Thoracic aorta (tissue), 2 donors: ENCODE measurements around the gene NT5E. TPM values are rescaled to one million over a fixed set of nuclear protein-coding genes. Genes with fewer than 3 reads are reported as not detected.
"Not testable (repeated sequence)": the region's sequence is repeated elsewhere in the genome, so short reads cannot be mapped to it uniquely, and the experiment has no call there.

Source experiments
- ATAC-seq: fragments of 150-250 bp; one replicate; pipeline ENCODE4 v1.8.0; 2017; ENCODE audit warnings: low read depth; ENCODE audit not compliant: insufficient number of reproducible peaks, low FRiP score
- DNase-seq: peaks from one replicate; pipeline ENCODE4 v3.0.0-alpha.2; 2020; ENCODE audit warnings: low spot score
- H3K27ac ChIP-seq, 2 donors: fragments of 200-600 bp; sonication (generic); 1 replicate in 1 of 2; 2 replicates in 1 of 2; pipeline ENCODE4 v1.5.1; 2016; ENCODE audit warnings: mild to moderate bottlenecking in 2 of 2, moderate library complexity in 2 of 2
- H3K27me3 ChIP-seq: fragments of 200-600 bp; sonication (generic); replicated peaks from 2 replicates; pipeline ENCODE4 v1.6.0; 2016; ENCODE audit warnings: mild to moderate bottlenecking; ENCODE audit not compliant: insufficient read depth
- H3K36me3 ChIP-seq: fragments of 200-600 bp; sonication (generic); one replicate; pipeline ENCODE4 v1.5.1; 2016
- H3K4me1 ChIP-seq, 2 donors: fragments of 200-600 bp; sonication (generic); 1 replicate in 1 of 2; 2 replicates in 1 of 2; pipeline versions ENCODE4 v1.5.1 to v1.6.0; 2016; ENCODE audit warnings: low read depth in 2 of 2, mild to moderate bottlenecking in 1 of 2; ENCODE audit not compliant: control insufficient read depth in 1 of 2
- H3K4me3 ChIP-seq: fragments of 200-600 bp; sonication (generic); 2 replicates; pipeline ENCODE4 v1.5.1; 2016; ENCODE audit warnings: mild to moderate bottlenecking
- H3K9me3 ChIP-seq: fragments of 200-600 bp; sonication (generic); 2 replicates; pipeline ENCODE4 v1.5.1; 2016
- CTCF ChIP-seq: fragments of 200-600 bp; sonication (generic); IDR thresholded peaks from one replicate; pipeline ENCODE4 v1.5.1; 2019; ENCODE audit warnings: antibody characterized with exemption
- total RNA-seq, 2 donors: library from RNA; depleted of rRNA; stranded (reverse); fragments of >200 nt; gene quantifications; one replicate each; pipeline versions ENCODE4 v1.1.0 to v1.2.3, GENCODE V29; 2016

The NT5E gene
- total RNA-seq, 2 donors from 2014 or later: 47.4 to 57.4 TPM

- TF ChIP-seq CTCF: no peak
- peak overlapping the region; percentile 74 to 83 for H3K27ac ChIP-seq
Measured at GRCh38 chr6:85403331-85404015, 46.4 kb upstream of the NT5E start.

GRCh38 chr6:85404016-85404563 lies 45.8 kb upstream of the NT5E start:
- ATAC-seq: not testable (repeated sequence)
- H3K27ac ChIP-seq: peak overlapping the region; percentile 74 to 83

More at GRCh38 chr6:85403331-85404015, 46.4 kb upstream of the NT5E start:
- DNase-seq (no peak), ATAC-seq (peak; percentile 83)
- no peaks in the 10 kb centered on the region for H3K27me3 ChIP-seq
- H3K4me3 ChIP-seq: no peak overlapping the region
- H3K4me1 ChIP-seq: peaks cover 14 to 34% of the 10 kb centered on the region in 2 donors
- H3K36me3 ChIP-seq: no peaks in the 10 kb centered on the region
- no peaks in the 10 kb centered on the region for H3K9me3 ChIP-seq

GRCh38 chr6:85404564-85405174 lies 45.2 kb upstream of the NT5E start:
- Histone ChIP-seq H3K4me1 (peaks cover 14 to 34% of the 10 kb centered on the region in 2 donors), H3K27ac (peak overlapping the region; percentile 74 to 83), H3K27me3 (no peaks in the 10 kb centered on the region), H3K9me3 (no peaks in the 10 kb centered on the region), H3K36me3 (no peaks in the 10 kb centered on the region), H3K4me3 (no peak overlapping the region)
- ATAC-seq: no peak
- TF ChIP-seq CTCF: no peak
- peak; percentile 25 for DNase-seq

More at GRCh38 chr6:85404016-85404563, 45.8 kb upstream of the NT5E start:
- not testable (repeated sequence) for H3K9me3 ChIP-seq, DNase-seq, H3K36me3 ChIP-seq, H3K27me3 ChIP-seq, H3K4me3 ChIP-seq
- H3K4me1 ChIP-seq: peaks cover 14 to 34% of the 10 kb centered on the region in 2 donors

- no peaks in the 10 kb centered on the region for H3K27me3 ChIP-seq
- DNase-seq (no peak), ATAC-seq (no peak)
- H3K4me3 ChIP-seq: no peak overlapping the region
- peaks cover 14 to 34% of the 10 kb centered on the region in 2 donors for H3K4me1 ChIP-seq
- H3K27ac ChIP-seq: peak overlapping the region; percentile 29 to 83
- H3K9me3 ChIP-seq: no peaks in the 10 kb centered on the region
- TF ChIP-seq CTCF: no peak
- H3K36me3 ChIP-seq: no peaks in the 10 kb centered on the region
Measured at GRCh38 chr6:85405175-85405852, 44.6 kb upstream of the NT5E start.

- Histone ChIP-seq H3K4me3 (no peak overlapping the region), H3K9me3 (no peaks in the 10 kb centered on the region), H3K27me3 (no peaks in the 10 kb centered on the region), H3K27ac (peak overlapping the region; percentile 29 to 83), H3K4me1 (peaks cover 14 to 34% of the 10 kb centered on the region in 2 donors), H3K36me3 (no peaks in the 10 kb centered on the region)
- no peak for TF ChIP-seq CTCF
- ATAC-seq (no peak), DNase-seq (no peak)
Measured at GRCh38 chr6:85405853-85406198, 44.1 kb upstream of the NT5E start.
